Upper lobe of left lung (tissue), 6 donors: ENCODE results near the gene VPS41. TPM values are rescaled to one million over a fixed set of nuclear protein-coding genes. Genes with fewer than 3 reads are reported as not detected.

ENCODE experiments used
- ATAC-seq, 2 donors: fragments of 200-7000 bp; cut with Tn5 transposase; one replicate each; pipeline ENCODE4 v1.9.1; 2022; ENCODE audit warnings: mild to moderate bottlenecking in 2 of 2, moderate library complexity in 2 of 2; ENCODE audit not compliant: low FRiP score in 2 of 2
- DNase-seq, 2 donors: peaks; one replicate each; pipeline ENCODE4 v3.0.0-alpha.2; 2019 to 2020
- H3K27ac ChIP-seq, 4 donors: fragments of 200-600 bp; sonication (generic); one replicate each; pipeline ENCODE4 v1.5.1; 2016 to 2019
- H3K27me3 ChIP-seq, 4 donors: fragments of 200-600 bp; sonication (generic); one replicate each; pipeline ENCODE4 v1.5.1; 2017 to 2019
- H3K36me3 ChIP-seq, 4 donors: fragments of 200-600 bp; sonication (generic); one replicate each; pipeline ENCODE4 v1.5.1; 2016 to 2019
- H3K4me1 ChIP-seq, 4 donors: fragments of 200-600 bp; sonication (generic); one replicate each; pipeline ENCODE4 v1.5.1; 2018 to 2019
- H3K4me3 ChIP-seq, 4 donors: fragments of 200-600 bp; sonication (generic); one replicate each; pipeline ENCODE4 v1.5.1; 2017 to 2019; ENCODE audit warnings: mild to moderate bottlenecking in 2 of 4, moderate library complexity in 1 of 4
- H3K9me3 ChIP-seq, 4 donors: fragments of 200-600 bp; sonication (generic); one replicate each; pipeline ENCODE4 v1.5.1; 2018 to 2019
- EP300 ChIP-seq, 4 donors: sonication (generic); formaldehyde crosslinking; IDR thresholded peaks; one replicate each; pipeline ENCODE4 v1.5.1; 2017; ENCODE audit warnings: antibody characterized with exemption in 4 of 4, control low read depth in 2 of 4
- POLR2A ChIP-seq, 4 donors: fragments of 450-650 bp; IDR thresholded peaks; one replicate each; pipeline ENCODE4 v1.5.1; 2016 to 2017; ENCODE audit warnings: antibody characterized with exemption in 4 of 4, mild to moderate bottlenecking in 2 of 4
- POLR2AphosphoS5 ChIP-seq, 2 donors: sonication (generic); formaldehyde crosslinking; IDR thresholded peaks; one replicate each; pipeline ENCODE4 v1.5.1; 2017; ENCODE audit warnings: antibody characterized with exemption in 2 of 2
- WGBS, 2 donors: methylation state at CpG; one replicate each; pipeline ENCODE4 v1.1.5; 2017 to 2018; 5-methylcytosine and 5-hydroxymethylcytosine counted together
- total RNA-seq, 6 donors: library from RNA; depleted of rRNA in 4 of 6; stranded (reverse); fragments of >200 nt in 4 of 6; gene quantifications; one replicate each; pipeline versions ENCODE4 v1.1.0 to v1.2.1, GENCODE V29; 2016 to 2021
- TF ChIP-seq, protein P1 (sequence below), 6 experiments: fragments of 450-650 bp in 4 of 6; fragments of 200-600 bp in 2 of 6; sonication (generic) in 2 of 6; IDR thresholded peaks; one replicate each; pipeline ENCODE4 v1.5.1; 2016 to 2019; ENCODE audit warnings: antibody characterized with exemption in 6 of 6
- donor health status: DM: no; HTN: no; CAD: no; lungs with moderate emphysema.
- donor health status: DM: no; HTN: yes; CAD: no; lungs with severe emphysema.

VPS41 gene
- total RNA-seq, 6 donors from 2014 or later: 32.1 to 96.4 (median 48.4) TPM

DNA sequence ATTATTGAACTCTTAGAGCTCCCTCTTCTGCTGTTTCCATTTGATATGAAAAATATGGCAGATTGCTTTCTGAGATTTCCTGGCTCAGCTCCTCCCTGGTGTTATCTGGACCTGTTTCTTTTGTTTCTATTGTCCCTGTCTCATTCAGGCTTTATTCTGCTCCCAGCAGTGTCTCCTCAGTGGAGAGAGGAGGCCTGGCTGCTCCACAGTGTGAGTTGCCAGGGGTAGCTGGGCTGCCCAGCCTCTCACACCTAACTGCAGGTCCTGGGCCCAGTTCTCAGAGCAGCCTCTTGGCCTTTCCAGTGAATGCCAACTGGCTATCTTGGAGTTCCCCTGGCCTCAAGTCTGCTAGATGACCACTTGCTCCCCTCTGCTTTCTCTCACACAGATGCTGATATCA is 127.0 kb downstream of the VPS41 start:
- TF ChIP-seq EP300 (IDR thresholded peaks at IDR 0.05) (no peak), POLR2AphosphoS5 (IDR thresholded peaks at IDR 0.05) (no peak), POLR2A (IDR thresholded peaks at IDR 0.05) (no peak)
- TF ChIP-seq, protein P1, sequence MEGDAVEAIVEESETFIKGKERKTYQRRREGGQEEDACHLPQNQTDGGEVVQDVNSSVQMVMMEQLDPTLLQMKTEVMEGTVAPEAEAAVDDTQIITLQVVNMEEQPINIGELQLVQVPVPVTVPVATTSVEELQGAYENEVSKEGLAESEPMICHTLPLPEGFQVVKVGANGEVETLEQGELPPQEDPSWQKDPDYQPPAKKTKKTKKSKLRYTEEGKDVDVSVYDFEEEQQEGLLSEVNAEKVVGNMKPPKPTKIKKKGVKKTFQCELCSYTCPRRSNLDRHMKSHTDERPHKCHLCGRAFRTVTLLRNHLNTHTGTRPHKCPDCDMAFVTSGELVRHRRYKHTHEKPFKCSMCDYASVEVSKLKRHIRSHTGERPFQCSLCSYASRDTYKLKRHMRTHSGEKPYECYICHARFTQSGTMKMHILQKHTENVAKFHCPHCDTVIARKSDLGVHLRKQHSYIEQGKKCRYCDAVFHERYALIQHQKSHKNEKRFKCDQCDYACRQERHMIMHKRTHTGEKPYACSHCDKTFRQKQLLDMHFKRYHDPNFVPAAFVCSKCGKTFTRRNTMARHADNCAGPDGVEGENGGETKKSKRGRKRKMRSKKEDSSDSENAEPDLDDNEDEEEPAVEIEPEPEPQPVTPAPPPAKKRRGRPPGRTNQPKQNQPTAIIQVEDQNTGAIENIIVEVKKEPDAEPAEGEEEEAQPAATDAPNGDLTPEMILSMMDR (IDR thresholded peaks at IDR 0.05): no peak
- DNase-seq: no peak
- no peaks in the 10 kb centered on the region for H3K4me1 ChIP-seq
- ATAC-seq: no peak
- no peak overlapping the region for H3K4me3 ChIP-seq
- no peaks in the 10 kb centered on the region for H3K27me3 ChIP-seq
- H3K27ac ChIP-seq: no peak overlapping the region
- no peaks in the 10 kb centered on the region for H3K9me3 ChIP-seq
- peaks cover 0 to under 1% (median 0%) of the 10 kb centered on the region in 4 donors for H3K36me3 ChIP-seq

DNA sequence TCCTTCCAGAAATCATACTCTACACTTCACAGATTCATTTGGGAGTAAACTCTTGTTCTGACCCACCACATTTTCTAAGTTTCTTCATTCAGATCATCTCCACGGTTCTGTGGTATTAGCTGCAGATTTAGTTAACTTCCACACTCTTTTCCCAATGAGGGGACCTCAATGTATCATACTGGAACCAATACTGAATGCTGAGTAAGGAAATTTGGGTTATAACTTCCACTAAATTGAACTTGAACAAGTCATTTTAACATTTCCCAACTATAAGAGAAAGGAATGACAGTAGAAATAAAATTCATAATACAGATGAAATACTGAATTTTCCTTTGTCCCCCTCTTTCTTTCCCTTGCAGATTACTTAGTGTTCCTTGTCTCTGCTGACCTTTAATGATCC is 131.4 kb downstream of the VPS41 start:
- Histone ChIP-seq H3K36me3 (peaks cover 0 to 34% (median 5%) of the 10 kb centered on the region in 4 donors), H3K4me1 (no peaks in the 10 kb centered on the region), H3K9me3 (no peaks in the 10 kb centered on the region), H3K4me3 (no peak overlapping the region), H3K27ac (no peak overlapping the region), H3K27me3 (no peaks in the 10 kb centered on the region)
- 0 to 56% methylated on average over 1 of the region's 1 CpG for WGBS, 2 donors
- no peak for TF ChIP-seq POLR2A (IDR thresholded peaks at IDR 0.05)
- TF ChIP-seq POLR2AphosphoS5 (IDR thresholded peaks at IDR 0.05): no peak
- TF ChIP-seq EP300 (IDR thresholded peaks at IDR 0.05): no peak
- TF ChIP-seq, protein P1 (IDR thresholded peaks at IDR 0.05): no peak
- DNase-seq: no peak
- ATAC-seq: no peak

DNA sequence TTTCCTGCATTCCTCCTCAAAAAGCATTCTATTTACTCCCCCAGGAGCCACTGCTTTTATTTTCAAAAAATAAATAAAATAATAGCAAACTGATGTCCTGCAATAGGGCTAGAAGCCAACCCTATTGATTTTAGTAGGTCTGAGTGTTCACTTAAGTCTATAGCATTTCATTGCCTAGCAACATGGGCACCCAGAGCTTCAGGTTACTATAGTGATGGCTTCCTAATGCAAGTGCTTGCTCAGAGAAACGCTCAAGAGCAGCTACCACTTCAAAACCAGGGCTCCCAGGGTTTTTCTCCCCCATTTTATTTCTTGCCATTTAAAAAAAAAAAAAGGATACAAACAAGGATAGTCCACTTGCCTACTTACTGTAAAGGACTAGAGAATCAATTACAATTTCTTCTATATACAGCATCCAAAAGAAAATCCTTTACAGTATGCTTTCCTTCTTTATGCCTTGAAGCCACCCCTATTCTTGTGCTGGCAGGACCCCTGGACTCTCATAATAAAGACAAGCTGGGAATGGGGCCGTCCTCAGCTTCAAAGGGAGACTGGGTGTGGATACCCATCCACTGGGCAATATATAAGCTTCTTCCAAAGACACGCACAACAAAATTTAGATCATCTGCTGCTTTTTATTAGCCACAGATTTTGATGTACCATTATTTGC is 133.3 kb downstream of the VPS41 start:
- 78 to 87% methylated on average over 3 of the region's 3 CpGs for WGBS, 2 donors
- TF ChIP-seq, protein P1 (IDR thresholded peaks at IDR 0.05): no peak
- TF ChIP-seq POLR2A (IDR thresholded peaks at IDR 0.05) (no peak), POLR2AphosphoS5 (IDR thresholded peaks at IDR 0.05) (no peak), EP300 (IDR thresholded peaks at IDR 0.05) (no peak)
- H3K9me3 ChIP-seq: no peaks in the 10 kb centered on the region
- DNase-seq: no peak
- H3K27me3 ChIP-seq: no peaks in the 10 kb centered on the region
- H3K27ac ChIP-seq: no peak overlapping the region
- no peaks in the 10 kb centered on the region for H3K4me1 ChIP-seq
- ATAC-seq: no peak
- H3K4me3 ChIP-seq: no peak overlapping the region
- H3K36me3 ChIP-seq: peaks cover 0 to 48% (median 8%) of the 10 kb centered on the region in 4 donors

DNA sequence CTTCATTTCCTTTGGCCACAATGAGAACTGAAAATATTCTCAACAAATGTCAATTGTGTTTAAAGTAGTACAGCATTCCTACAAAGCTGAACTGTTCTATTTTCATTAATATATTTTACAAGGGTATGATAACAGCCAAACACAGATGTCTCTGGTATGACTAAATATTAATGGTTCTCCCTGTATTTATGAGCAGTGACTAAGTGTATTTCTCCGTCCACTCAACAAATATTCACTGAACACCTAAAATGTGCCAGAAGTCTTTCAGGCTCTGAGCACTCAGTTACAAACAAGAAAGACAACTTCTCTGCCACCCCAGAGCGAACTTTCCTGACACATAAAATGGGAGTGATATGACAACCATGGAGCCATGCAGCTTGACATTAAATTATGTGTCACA is 135.6 kb downstream of the VPS41 start:
- no peak for ATAC-seq
- H3K27me3 ChIP-seq: no peaks in the 10 kb centered on the region
- H3K4me3 ChIP-seq: no peak overlapping the region
- peaks cover 0 to 59% (median 10%) of the 10 kb centered on the region in 4 donors for H3K36me3 ChIP-seq
- H3K9me3 ChIP-seq: no peaks in the 10 kb centered on the region
- H3K4me1 ChIP-seq: no peaks in the 10 kb centered on the region
- 44 to 45% methylated on average over 2 of the region's 2 CpGs for WGBS, 2 donors
- no peak for TF ChIP-seq POLR2AphosphoS5 (IDR thresholded peaks at IDR 0.05)
- TF ChIP-seq POLR2A (IDR thresholded peaks at IDR 0.05): no peak
- TF ChIP-seq, protein P1 (IDR thresholded peaks at IDR 0.05): no peak
- no peak for TF ChIP-seq EP300 (IDR thresholded peaks at IDR 0.05)
- DNase-seq: no peak
- no peak overlapping the region for H3K27ac ChIP-seq

DNA sequence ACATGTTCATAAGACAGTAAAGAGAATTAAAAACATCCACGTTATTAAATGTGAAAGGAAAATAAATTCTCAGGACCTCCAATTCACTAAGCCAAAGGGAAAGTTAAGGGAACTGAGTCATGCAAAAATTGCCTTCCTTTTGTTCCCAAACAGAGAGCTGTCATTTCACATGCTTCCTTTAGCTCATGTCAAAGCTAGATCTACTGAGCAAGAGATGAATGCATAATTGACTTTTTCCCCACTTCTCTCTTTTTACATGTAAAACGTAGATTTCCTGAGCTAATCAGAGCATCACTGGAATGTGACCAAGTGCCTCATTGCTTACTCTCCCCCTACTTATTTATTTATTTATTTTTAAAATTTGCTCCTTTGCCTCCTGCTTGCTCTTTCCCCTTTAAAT is 148.8 kb downstream of the VPS41 start:
- Histone ChIP-seq H3K4me1 (no peaks in the 10 kb centered on the region), H3K27me3 (no peaks in the 10 kb centered on the region), H3K27ac (no peak overlapping the region), H3K9me3 (no peaks in the 10 kb centered on the region), H3K36me3 (peaks cover 0 to 50% (median 11%) of the 10 kb centered on the region in 4 donors), H3K4me3 (no peak overlapping the region)
- no peak for DNase-seq
- TF ChIP-seq POLR2A (IDR thresholded peaks at IDR 0.05) (no peak), POLR2AphosphoS5 (IDR thresholded peaks at IDR 0.05) (no peak), EP300 (IDR thresholded peaks at IDR 0.05) (no peak)
- TF ChIP-seq, protein P1 (IDR thresholded peaks at IDR 0.05): no peak
- 83 to 95% methylated on average over 2 of the region's 2 CpGs for WGBS, 2 donors
- ATAC-seq: no peak
